GM18909 (cell line): ENCODE measurements around the gene ZC3HAV1.
A peak's percentile ranks its signal among the peaks of the same experiment; 100 is the strongest.
"Not testable (repeated sequence)": the region's sequence is repeated elsewhere in the genome, so short reads cannot be mapped to it uniquely, and the experiment has no call there.

ENCODE experiments used
- ATAC-seq: cut with Tn5 transposase; IDR thresholded peaks from one replicate; pipeline ENCODE4 v1.9.1; 2021; ENCODE audit warnings: mild to moderate bottlenecking; ENCODE audit not compliant: unreplicated experiment, poor library complexity

The ZC3HAV1 gene

GRCh38 chr7:139114018-139114417 lies 4.5 kb upstream of the ZC3HAV1 start:
- ATAC-seq = no peak

DNA sequence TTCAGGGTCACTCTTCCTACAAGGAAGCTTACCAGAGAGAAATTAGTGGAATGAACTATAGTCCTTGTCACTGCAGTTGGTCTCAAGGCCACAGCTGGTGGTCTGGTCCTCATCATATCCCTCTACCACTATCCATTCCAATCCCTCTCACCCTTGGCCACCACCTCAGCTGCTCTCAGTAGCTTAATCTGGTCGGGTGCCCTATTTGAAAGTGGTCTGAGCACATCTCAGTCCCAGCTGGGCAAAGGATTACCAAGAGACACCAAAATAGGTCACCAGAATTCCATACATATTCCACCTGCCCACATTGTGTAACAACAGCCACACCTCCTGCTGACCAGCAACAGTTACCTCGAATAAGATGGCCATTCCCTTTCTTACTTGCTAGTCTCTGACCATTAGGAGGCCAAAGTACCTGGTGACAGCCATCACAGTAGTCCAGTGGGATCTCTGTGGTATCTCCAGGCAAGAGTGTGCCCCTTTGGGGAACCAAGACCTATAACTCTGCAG lies 3.3 kb upstream of the ZC3HAV1 start:
- no peak for ATAC-seq

GRCh38 chr7:139112316-139112715 lies 2.8 kb upstream of the ZC3HAV1 start:
- ATAC-seq = no peak

- no peak for ATAC-seq
These were observed 2.3 kb upstream of the ZC3HAV1 start for GRCh38 chr7:139111811-139112301.

DNA sequence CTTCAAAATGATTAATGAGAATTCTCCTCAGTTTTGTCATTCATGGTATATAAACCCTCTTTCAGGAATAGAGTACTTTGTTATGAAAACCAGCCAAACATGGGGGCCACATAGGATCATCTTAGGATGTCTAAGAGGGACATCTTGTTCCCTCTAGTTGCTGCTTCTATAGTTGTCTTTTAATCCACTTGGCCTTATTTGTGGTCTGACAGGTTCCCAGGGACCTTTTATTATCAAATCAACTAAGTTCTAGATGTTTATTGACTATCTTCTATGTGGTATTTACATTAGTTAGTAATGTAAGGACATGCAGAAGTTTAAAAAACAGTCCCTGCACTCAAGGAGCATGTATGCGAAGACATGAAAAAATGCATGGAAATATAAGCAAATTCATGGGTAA lies 1.6 kb upstream of the ZC3HAV1 start:
- ATAC-seq = no peak

- no peak for ATAC-seq
These were observed 477 bp upstream of the ZC3HAV1 start for GRCh38 chr7:139109983-139110411.

DNA sequence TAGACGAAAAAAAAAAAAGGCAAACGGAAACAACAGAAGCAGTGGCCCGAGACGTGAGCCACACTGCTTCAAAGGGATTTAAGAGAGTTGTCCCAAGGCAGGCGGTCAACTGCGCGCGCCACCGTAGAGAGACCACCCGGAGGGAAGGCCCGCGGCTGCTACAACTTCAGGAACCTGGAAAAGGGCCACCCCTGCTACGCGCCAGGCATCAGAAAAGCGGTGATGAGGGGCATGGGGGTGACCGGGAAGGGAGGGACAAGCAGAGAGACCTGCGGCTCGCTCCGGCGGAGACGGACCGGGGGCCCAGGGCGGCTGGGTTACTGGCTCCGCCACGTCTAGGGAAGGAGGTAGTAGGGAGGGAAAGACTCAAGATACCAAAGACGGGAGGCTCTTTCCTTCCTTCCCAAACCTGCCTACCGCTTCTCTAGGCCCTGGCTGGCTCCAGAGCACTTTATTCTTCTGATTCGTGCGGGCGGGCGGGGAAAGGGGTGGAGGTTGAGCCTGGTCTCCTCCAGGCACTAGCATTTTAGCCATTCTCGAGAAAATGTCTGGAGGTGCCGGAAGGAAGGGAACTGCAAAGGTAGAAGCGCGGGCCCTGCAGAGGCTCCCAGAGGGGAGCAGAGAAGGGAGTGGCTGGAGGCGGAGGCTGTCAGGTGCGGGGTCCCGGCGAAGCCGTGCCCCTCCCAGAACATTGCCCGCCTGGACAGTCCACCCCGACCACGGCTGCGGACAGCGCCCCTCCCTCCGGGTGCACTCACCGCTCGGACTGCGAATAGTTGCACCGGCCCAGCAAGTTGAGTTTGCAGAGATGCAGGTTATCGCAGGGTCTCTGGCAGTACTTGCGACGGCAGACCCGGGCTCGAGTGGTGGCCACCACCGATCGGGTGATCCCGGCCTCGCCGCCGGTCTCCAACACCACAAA lies 993 bp downstream of the ZC3HAV1 start:
- ATAC-seq = peak; percentile 12

GRCh38 chr7:139106959-139107358 lies 2.6 kb downstream of the ZC3HAV1 start:
- no peak for ATAC-seq

DNA sequence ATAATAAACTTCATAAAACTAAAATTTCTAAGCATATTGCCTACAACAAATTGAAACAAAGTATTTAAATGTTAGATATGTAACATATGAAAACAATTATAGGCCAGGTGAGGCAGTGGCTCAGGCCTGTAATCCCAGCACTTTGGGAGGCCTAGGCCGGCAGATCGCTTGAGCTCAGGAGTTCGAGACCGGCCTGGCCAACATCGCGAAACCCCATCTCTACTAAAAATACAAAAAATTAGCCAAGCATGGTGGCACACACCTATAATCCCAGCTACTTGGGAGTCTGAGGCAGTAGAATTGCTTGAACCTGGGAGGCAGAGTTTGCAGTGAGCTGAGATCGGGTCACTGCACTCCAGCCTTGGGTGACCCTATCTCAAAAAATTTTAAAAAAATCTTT lies 3.3 kb downstream of the ZC3HAV1 start:
- ATAC-seq = not testable (repeated sequence)

GRCh38 chr7:139105484-139105883 lies 4.0 kb downstream of the ZC3HAV1 start:
- no peak for ATAC-seq

DNA sequence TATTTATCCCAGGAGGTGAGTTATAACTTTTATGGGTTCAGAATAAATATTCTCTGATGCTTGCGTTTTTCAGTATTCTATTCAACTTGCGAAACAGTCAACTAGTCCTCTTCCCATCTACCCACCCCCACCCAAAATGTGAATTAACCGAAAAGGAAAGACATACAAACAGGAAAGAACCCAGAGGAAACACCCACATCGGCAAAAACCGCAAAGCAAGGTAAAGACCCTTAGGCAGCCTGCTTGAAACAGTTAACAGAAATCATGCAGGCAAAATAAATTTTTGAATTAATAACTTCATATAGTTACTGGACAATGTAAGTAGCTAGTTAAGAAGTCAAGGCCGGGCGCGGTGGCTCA lies 5.4 kb downstream of the ZC3HAV1 start:
- no peak for ATAC-seq

- no peak for ATAC-seq
These were observed 6.3 kb downstream of the ZC3HAV1 start for GRCh38 chr7:139103057-139103815.

DNA sequence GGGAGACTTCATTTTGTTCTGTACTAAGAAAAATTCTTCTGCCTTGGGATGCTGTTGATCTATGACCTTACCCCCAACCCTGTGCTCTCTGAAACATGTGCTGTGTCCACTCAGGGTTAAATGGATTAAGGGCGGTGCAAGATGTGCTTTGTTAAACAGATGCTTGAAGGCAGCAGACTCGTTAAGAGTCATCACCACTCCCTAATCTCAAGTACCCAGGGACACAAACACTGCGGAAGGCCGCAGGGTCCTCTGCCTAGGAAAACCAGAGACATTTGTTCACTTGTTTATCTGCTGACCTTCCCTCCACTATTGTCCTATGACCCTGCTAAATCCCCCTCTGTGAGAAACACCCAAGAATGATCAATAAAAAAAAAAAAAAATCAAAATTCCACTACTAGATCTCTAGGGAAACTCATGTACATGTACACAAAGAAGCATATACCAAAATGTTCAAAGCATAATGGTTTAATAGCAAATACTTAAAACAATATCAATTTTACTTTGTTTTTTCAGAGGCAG lies 7.8 kb downstream of the ZC3HAV1 start:
- ATAC-seq = not testable (repeated sequence)

GRCh38 chr7:139099172-139099947 lies 10.2 kb downstream of the ZC3HAV1 start:
- no peak for ATAC-seq

DNA sequence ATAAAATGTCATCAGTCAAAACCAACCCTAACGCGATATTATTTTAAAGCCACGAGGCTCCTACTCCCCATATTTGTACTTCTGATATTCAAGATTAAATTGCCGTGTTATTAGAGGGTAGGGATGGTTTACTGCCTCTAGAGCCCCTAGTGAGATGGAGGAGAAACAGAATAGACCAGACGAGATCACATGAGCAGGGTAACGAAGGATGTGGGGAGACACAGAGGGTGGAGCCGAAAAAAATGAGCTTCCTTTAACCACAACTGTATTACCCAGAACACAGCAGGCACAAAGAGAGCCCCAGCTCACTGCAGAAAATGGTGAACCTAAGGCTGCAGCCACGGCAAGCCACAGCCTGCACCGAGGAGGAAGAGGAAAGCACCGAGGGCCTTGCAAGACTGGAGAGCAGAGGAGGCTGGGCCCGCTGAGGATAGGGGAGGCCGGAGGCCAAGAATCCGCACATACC lies 14.3 kb downstream of the ZC3HAV1 start:
- ATAC-seq = peak; percentile 99

- ATAC-seq = no peak
These were observed 14.9 kb downstream of the ZC3HAV1 start for GRCh38 chr7:139094596-139094995.

DNA sequence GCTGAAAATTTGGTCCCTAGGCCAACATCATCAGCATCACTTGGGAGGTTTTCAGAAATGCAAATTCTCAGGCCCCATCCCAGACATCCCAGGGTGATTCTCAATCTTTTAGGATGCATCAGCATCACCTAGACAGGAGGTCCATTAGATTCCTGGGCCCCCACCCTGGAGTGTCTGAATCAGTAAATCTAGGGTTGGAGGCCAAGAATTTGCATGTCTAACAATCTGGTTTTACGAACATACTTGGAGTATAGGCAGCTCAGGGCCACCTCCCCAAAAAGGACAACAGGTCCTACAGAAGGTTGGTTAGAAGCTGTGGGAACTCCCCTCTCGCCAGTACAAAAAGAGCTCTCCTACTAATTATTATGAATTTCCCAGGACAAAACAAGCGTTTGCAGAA lies 15.5 kb downstream of the ZC3HAV1 start:
- ATAC-seq = no peak

DNA sequence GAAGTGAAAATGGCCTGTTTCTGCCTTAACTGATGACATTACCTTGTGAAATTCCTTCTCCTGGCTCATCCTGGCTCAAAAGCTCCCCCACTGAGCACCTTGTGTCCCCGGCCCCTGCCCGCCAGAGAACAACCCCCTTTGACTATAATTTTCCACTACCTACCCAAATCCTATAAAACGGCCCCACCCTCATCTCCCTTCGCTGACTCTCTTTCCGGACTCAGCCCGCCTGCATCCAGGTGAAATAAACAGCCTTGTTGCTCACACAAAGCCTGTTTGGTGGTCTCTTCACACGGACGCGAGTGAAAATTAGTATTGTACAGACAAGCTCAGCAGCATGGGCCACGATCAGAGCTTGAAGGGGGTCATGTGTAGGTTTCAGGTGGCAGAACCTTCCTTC lies 16.0 kb downstream of the ZC3HAV1 start:
- not testable (repeated sequence) for ATAC-seq

DNA sequence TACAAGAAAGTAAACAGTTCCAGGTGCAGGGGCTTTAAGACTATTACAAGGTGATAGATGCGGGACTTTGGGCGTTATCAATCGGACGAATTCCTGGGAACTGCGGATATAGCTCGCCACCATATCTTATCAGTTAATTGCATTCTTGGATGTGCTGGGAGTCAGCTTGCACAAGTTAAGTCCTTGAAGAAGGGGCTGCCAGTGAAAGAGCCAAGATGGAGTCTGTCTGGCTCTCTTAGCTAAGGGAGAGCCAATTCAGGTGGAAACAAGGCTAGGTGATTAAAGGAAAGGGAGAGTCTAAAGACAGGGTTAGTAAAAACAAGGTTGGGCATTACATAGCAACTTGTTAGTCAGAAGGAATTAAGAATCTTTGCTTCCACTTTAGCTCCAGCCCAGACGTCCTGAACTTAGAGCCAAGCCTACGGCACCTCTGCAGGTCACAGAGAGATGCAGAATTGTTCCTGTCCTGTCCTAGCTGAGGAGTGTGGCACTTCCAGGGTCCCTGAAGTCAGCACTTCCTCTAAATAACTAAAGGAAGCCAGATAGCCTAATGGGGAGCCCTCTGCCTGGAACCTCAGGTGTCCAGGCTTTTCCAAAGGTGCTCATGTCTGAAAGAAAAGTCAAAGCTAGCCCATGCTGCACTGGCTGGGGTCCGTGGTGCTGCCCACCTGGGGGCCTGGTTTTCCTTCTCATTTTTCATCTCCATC lies 17.3 kb downstream of the ZC3HAV1 start:
- no peak for ATAC-seq

- no peak for ATAC-seq
These were observed 17.9 kb downstream of the ZC3HAV1 start for GRCh38 chr7:139091677-139091996.
